Loucy (cell line): ENCODE results near the gene NUS1.
"Not testable (repeated sequence)": the region's sequence is repeated elsewhere in the genome, so short reads cannot be mapped to it uniquely, and the experiment has no call there.

Source experiments
- H2AFZ ChIP-seq: fragments of 200-600 bp; sonication (generic); 2 replicates; pipeline ENCODE4 v1.6.0; 2016; ENCODE audit warnings: antibody characterized with exemption, mild to moderate bottlenecking, low read length, moderate library complexity
- H3F3A ChIP-seq: fragments of 200-600 bp; 2 replicates; pipeline ENCODE4 v1.6.0; 2016; ENCODE audit warnings: antibody characterized with exemption, low read depth, mild to moderate bottlenecking
- H3K27me3 ChIP-seq: fragments of 200-600 bp; sonication (generic); 2 replicates; pipeline ENCODE4 v1.6.1; 2014; ENCODE audit warnings: low read length, mild to moderate bottlenecking; ENCODE audit not compliant: insufficient read depth, poor library complexity, severe bottlenecking
- H3K36me3 ChIP-seq: fragments of 200-600 bp; sonication (generic); 2 replicates; pipeline ENCODE4 v1.6.1; 2016; ENCODE audit warnings: low read length; ENCODE audit not compliant: insufficient read depth
- H3K4me1 ChIP-seq: fragments of 200-600 bp; sonication (generic); 2 replicates; pipeline ENCODE4 v1.5.1; 2014; ENCODE audit warnings: low read length, mild to moderate bottlenecking; ENCODE audit not compliant: insufficient read depth, poor library complexity, severe bottlenecking
- H3K4me2 ChIP-seq: fragments of 200-600 bp; sonication (generic); 2 replicates; pipeline ENCODE4 v1.6.0; 2014; ENCODE audit warnings: antibody characterized with exemption, low read length, low read depth, mild to moderate bottlenecking; ENCODE audit not compliant: poor library complexity, severe bottlenecking
- H3K4me3 ChIP-seq: fragments of 200-600 bp; sonication (generic); 2 replicates; pipeline ENCODE4 v1.5.1; 2014; ENCODE audit warnings: low read length, mild to moderate bottlenecking, mixed read lengths; ENCODE audit not compliant: poor library complexity, severe bottlenecking
- H3K79me2 ChIP-seq: fragments of 200-600 bp; sonication (generic); 2 replicates; pipeline ENCODE4 v1.6.1; 2014; ENCODE audit warnings: low read length; ENCODE audit not compliant: insufficient read depth
- H3K9ac ChIP-seq: fragments of 200-600 bp; sonication (generic); 2 replicates; pipeline ENCODE4 v1.6.0; 2014; ENCODE audit warnings: mild to moderate bottlenecking, low read depth, low read length, moderate library complexity; ENCODE audit not compliant: poor library complexity, severe bottlenecking
- H3K9me2 ChIP-seq: fragments of 200-600 bp; sonication (generic); replicated peaks from 2 replicates; pipeline ENCODE4 v1.6.1; 2016; ENCODE audit warnings: low read depth, low read length, mixed read lengths
- H3K9me3 ChIP-seq: fragments of 200-600 bp; sonication (generic); 2 replicates; pipeline ENCODE4 v1.6.1; 2014; ENCODE audit warnings: mild to moderate bottlenecking, antibody characterized with exemption, low read length, low read depth; ENCODE audit not compliant: insufficient read depth
- H4K20me1 ChIP-seq: fragments of 200-600 bp; sonication (generic); 2 replicates; pipeline ENCODE4 v1.6.0; 2014; ENCODE audit warnings: antibody characterized with exemption, low read length, mild to moderate bottlenecking; ENCODE audit not compliant: insufficient read depth, poor library complexity, severe bottlenecking
- CTCF ChIP-seq: fragments of 200-600 bp; sonication (generic); conservative IDR thresholded peaks from 2 replicates; pipeline ENCODE4 v1.5.1; 2014; ENCODE audit warnings: mild to moderate bottlenecking, antibody characterized with exemption, low read length
- EZH2phosphoT487 ChIP-seq: fragments of 200-600 bp; IDR thresholded peaks from 2 replicates; pipeline ENCODE4 v1.6.1; 2018; ENCODE audit warnings: antibody characterized with exemption, mild to moderate bottlenecking, moderate library complexity, borderline replicate concordance

NUS1 gene

GRCh38 chr6:117685359-117685758 lies 10.1 kb downstream of the NUS1 start:
- H3K9ac ChIP-seq = no peak overlapping the region
- no peak for TF ChIP-seq EZH2phosphoT487
- no peaks in the 10 kb centered on the region for H3F3A ChIP-seq
- H3K79me2 ChIP-seq = peaks cover 99% of the 10 kb centered on the region
- peaks cover 72% of the 10 kb centered on the region for H4K20me1 ChIP-seq
- H3K4me1 ChIP-seq = peaks cover 17% of the 10 kb centered on the region
- no peak overlapping the region for H2AFZ ChIP-seq
- H3K36me3 ChIP-seq = no peaks in the 10 kb centered on the region; the same call in 1 of the 2 replicates
- H3K9me2 ChIP-seq = no peaks in the 10 kb centered on the region
- H3K9me3 ChIP-seq = no peaks in the 10 kb centered on the region
- no peaks in the 10 kb centered on the region for H3K27me3 ChIP-seq
- no peak overlapping the region for H3K4me3 ChIP-seq
- no peak overlapping the region for H3K4me2 ChIP-seq

- H3K36me3 ChIP-seq = no peaks in the 10 kb centered on the region; the same call in 1 of the 2 replicates
- peak overlapping the region; percentile 6 for H3K4me2 ChIP-seq
- H3K9me2 ChIP-seq = no peaks in the 10 kb centered on the region
- no peak overlapping the region for H3K9ac ChIP-seq
- H3K9me3 ChIP-seq = no peaks in the 10 kb centered on the region
- H4K20me1 ChIP-seq = peaks cover 60% of the 10 kb centered on the region
- no peak for TF ChIP-seq CTCF
- H3K4me3 ChIP-seq = no peak overlapping the region
- peaks cover 91% of the 10 kb centered on the region for H3K79me2 ChIP-seq
- H3K4me1 ChIP-seq = peaks cover 8% of the 10 kb centered on the region
- H3K27me3 ChIP-seq = no peaks in the 10 kb centered on the region
- H2AFZ ChIP-seq = no peak overlapping the region
- no peaks in the 10 kb centered on the region for H3F3A ChIP-seq
Measured at GRCh38 chr6:117687021-117687648, 11.9 kb downstream of the NUS1 start.

GRCh38 chr6:117689584-117689983 lies 14.3 kb downstream of the NUS1 start:
- H3K9ac ChIP-seq, H3K4me1 ChIP-seq, H3K4me3 ChIP-seq, H3K27me3 ChIP-seq, H2AFZ ChIP-seq, H3K9me2 ChIP-seq, H3F3A ChIP-seq, H3K9me3 ChIP-seq, H3K4me2 ChIP-seq: not testable (repeated sequence)
- peaks cover 15% of the 10 kb centered on the region for H3K36me3 ChIP-seq
- H3K79me2 ChIP-seq = peaks cover 76% of the 10 kb centered on the region
- peaks cover 38% of the 10 kb centered on the region for H4K20me1 ChIP-seq

GRCh38 chr6:117706504-117706903 lies 31.2 kb downstream of the NUS1 start:
- H3K9me2 ChIP-seq = no peaks in the 10 kb centered on the region
- H2AFZ ChIP-seq = no peak overlapping the region
- no peaks in the 10 kb centered on the region for H3F3A ChIP-seq
- H3K27me3 ChIP-seq = no peaks in the 10 kb centered on the region
- H3K9me3 ChIP-seq = no peaks in the 10 kb centered on the region
- peaks cover 52% of the 10 kb centered on the region; the same call in 1 of the 2 replicates for H3K36me3 ChIP-seq
- no peak overlapping the region for H3K9ac ChIP-seq
- TF ChIP-seq EZH2phosphoT487 (no peak), CTCF (no peak)
- no peaks in the 10 kb centered on the region for H4K20me1 ChIP-seq
- H3K4me2 ChIP-seq = no peak overlapping the region
- no peaks in the 10 kb centered on the region for H3K79me2 ChIP-seq
- H3K4me1 ChIP-seq = no peaks in the 10 kb centered on the region
- H3K4me3 ChIP-seq = no peak overlapping the region

GRCh38 chr6:117706936-117707509 lies 31.8 kb downstream of the NUS1 start:
- H3K9ac ChIP-seq, H3K4me3 ChIP-seq, H2AFZ ChIP-seq, H3K4me2 ChIP-seq, H3K9me2 ChIP-seq, H3K79me2 ChIP-seq, H3K9me3 ChIP-seq, H3F3A ChIP-seq, H3K4me1 ChIP-seq, H3K27me3 ChIP-seq, H4K20me1 ChIP-seq: not testable (repeated sequence)
- peaks cover 47% of the 10 kb centered on the region; the same call in 1 of the 2 replicates for H3K36me3 ChIP-seq
